Measurements from ENCODE around the gene TRIM9.

GRCh38 chr14:51124029-51124428, 29.1 kb upstream of the TRIM9 start:
- TF ChIP-seq CTCF (IDR thresholded peaks at IDR 0.05) (no peak), POLR2A (IDR thresholded peaks at IDR 0.05) (no peak)
